Activated CD8-positive, alpha-beta memory T cell treated with anti-CD3 and anti-CD28 coated beads for 4 hours (primary cell): ENCODE data around the gene FYN.

Source experiments
- DNase-seq, 2 donors: peaks; one replicate each; pipeline ENCODE4 v3.0.0-alpha.2; 2020; ENCODE audit warnings: low read depth in 2 of 2

Gene FYN

DNA sequence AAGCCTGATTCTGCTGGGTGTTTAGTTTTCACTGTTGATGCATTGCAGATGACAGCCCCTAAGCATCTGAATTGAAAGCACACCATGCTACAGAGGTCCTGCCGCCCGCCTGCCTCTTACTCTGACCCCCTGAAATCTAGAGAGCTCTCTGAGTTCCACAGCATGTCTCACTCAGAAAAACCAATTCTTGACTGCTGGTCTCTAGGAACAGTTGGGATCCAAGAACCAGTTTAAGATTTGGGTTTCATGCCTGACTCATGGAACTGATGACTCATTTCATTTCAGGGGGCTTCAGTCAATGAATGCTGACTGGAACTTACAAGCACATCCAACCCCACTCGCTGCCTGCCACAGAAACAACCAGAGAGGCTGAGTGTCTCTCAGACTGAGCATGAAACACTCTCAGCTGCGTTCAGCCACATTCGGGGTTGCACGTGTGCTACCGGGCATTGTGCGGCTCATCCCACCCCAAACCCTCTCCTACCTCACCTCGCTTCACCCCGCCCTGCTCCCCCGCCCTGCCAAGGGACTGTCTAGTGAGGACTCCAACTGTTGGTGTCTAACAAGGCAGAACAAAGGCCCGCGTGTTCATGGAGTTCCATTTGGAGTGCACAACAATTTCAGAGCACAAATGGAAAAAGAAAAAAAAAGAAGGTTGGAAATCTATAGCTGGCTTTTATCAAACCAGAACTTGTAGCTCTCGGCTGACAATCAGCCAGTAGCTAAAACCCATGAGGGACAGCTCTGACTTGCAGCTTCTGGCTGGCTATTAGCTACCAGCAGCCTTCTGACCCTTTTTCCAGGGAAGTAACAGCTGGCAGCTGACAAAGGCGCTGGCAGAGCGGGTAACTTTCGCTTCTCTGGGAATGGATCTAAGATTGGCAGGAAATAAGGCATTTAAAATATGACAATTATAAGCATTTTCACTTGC lies 247.5 kb downstream of the FYN start:
- DNase-seq = no peak

DNA sequence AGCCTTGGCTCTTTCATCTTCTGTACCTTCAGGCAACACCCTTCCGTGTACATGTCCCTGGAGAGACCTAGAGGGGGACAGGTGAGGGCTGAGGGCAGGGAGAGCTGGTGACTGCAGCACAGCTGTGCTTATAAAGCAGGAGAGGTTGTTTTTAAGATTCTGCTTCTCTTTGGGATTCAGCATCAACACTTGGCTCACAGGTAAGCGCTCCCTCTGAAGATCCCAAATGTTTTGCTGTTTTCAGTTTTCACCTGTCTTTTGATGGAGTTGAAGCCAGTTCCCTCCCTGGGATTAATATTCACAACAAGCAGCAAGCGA lies 248.2 kb downstream of the FYN start:
- no peak for DNase-seq

- no peak for DNase-seq
Observed at GRCh38 chr6:111624401-111625098, 248.7 kb downstream of the FYN start.

DNA sequence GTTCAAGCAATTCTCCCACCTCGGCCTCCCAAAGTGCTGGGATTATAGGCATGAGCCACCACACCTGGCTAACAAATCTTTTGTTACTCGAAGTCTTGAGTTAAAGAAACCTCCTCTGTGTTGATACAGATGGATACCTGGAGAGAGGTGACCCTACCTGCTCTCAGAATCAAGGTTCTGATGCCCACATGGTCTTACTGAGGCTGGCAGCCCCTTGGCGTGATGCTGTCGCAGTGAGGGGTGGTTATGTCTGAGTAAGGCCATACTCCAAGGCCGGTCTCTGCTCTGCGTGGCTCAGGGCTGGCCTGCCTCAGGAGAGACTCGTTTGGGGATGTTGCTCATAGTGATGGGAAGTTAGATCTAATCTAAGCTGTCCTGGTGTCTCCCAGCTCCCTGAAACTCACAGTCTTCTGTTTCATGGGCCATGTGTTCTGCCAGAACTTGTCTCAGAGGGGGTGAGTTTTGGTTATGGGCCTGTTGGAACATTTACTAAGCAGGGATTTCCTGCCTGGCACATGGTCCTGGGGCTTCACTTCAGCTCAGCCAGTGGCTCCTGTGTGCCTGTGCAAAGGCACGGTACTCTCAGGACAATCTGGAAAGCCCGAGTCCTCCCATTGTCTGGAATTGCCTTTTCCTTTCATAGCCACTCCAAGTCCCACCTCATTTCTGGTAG lies 250.1 kb downstream of the FYN start:
- no peak for DNase-seq

- DNase-seq = no peak
Observed at GRCh38 chr6:111620169-111620568, 253.1 kb downstream of the FYN start.

DNA sequence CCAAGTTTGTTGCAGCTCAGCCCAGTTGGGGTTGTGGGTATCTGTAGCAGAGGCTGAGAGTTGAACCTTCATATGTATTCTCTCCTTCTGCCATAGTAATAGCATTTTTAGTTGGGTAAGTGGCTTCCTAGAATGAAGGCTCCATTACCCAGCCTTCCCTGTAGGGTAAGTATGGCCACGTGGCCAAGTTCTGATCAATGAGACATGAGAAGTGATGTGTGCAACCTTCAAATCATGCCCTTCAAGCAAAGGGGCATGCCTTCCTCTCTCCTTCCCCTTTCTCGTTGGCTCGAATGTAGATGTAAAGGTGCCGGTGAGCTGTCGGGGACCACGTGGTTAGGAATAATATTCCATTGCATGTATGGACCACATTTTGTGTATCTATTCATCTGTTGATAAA lies 254.8 kb downstream of the FYN start:
- no peak for DNase-seq

DNA sequence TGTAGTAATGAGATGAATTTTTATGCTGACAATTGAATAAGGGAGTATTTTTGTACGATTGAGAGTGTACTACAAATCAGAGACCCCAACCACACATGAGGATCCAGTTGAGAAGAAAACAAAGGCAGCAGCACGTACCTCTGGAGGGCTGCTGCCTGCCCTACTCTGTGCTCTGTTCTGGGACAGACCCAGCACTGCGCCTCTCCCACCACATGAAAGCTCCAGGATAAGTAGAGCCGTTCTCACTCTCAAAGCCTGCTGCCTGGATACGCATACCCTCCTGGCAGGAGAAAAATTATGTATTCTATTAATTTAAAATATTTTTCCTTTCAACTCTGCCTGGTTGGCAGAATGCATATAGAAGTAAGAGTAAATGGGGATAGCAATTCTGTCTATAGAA lies 256.1 kb downstream of the FYN start:
- no peak for DNase-seq

GRCh38 chr6:111615916-111616612 lies 257.2 kb downstream of the FYN start:
- DNase-seq = no peak

- DNase-seq = no peak
Observed at GRCh38 chr6:111614833-111615582, 258.2 kb downstream of the FYN start.

DNA sequence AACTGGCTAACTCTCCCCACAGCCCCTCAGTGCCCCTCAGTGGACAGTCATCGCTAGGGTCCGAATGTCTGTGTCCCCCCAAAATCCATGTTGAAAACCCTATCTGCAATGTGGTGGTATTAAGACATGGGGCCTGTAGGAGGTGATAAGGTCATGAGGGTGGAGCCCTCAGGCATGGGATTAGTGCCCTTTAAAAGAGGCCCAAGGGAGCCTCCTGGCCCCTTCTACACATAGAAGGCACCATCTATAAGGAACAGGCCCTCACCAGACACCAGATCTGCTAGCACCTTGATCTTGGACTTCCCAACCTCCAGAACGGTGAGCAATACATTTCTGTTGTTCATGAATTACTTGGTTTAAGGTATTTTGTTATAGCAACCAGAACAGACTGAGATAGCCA lies 260.9 kb downstream of the FYN start:
- DNase-seq = no peak

DNA sequence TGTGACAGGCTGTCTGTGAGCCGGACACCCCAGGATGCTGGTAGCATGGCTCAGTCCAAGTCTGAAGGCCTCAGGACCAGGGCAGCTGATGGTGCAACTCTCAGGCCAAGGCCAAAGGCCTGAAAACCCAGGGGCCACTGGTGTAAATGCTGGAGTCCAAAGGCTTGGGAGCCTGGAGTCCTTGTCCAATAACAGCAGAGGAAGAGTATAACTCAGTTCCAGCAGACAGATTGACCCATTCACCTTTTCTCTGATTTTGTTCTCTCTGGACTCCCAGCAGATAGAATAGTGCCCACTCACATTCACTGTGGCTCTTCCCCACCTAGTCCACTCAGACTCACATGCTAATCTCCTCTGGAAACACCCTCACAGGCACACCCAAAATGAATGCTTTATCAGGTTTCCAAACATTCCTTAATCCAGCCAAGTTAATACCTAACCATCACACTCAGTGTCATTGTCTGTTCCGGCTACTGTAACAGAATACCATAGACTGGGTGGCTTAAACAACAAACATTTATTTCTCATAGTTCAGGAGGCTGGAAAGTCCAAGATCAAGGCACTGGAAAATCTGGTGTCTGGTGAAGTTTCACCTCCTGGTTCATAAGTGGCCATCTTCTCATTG lies 262.6 kb downstream of the FYN start:
- DNase-seq = no peak
